ENCODE results near the gene TFAP2A. TPM values are rescaled to one million over a fixed set of nuclear protein-coding genes. Genes with fewer than 3 reads are reported as not detected.

The TFAP2A gene
- total RNA-seq, 5 donors from 2014 or later (not counting 1 experiment from before 2014, with no cell fraction given): 0.15 to 0.69 (median 0.28) TPM; not detected in 2

GRCh38 chr6:10375391-10375969, 39.4 kb downstream of the TFAP2A start:
- Histone ChIP-seq H3K4me3 (ENCODE audit: control insufficient read depth in 1 of 2, extremely low read depth in 1 of 2, low read length in 1 of 2) (no peak overlapping the region), H3K27ac (ENCODE audit: low read length) (no peak overlapping the region), H3K36me3 (ENCODE audit: control insufficient read depth in 2 of 2, extremely low read depth in 1 of 2, insufficient read depth in 1 of 2, low read length in 1 of 2) (no peaks in the 10 kb centered on the region), H3K9me3 (no peaks in the 10 kb centered on the region), H3K27me3 (replicated peaks in 1 of 2; ENCODE audit: control insufficient read depth in 2 of 2, extremely low read depth in 1 of 2, insufficient read depth in 2 of 2, low read length in 1 of 2) (peaks cover 10 to 18% of the 10 kb centered on the region in 2 experiments), H3K4me1 (ENCODE audit: control insufficient read depth in 1 of 2, extremely low read depth in 1 of 2, insufficient read depth in 2 of 2, low read length in 2 of 2) (no peaks in the 10 kb centered on the region)
- no peak overlapping the region for H3K27ac Mint-ChIP-seq
- H3K9me3 Mint-ChIP-seq: no peaks in the 10 kb centered on the region
- ATAC-seq (replicated peaks in 1 of 4): no peak
- DNase-seq: no peak
- peaks cover 24 to 27% of the 10 kb centered on the region in 2 donors for H3K27me3 Mint-ChIP-seq
- 80% methylated on average over 1 of the region's 4 CpGs for WGBS (ENCODE audit: insufficient coverage)
- no peaks in the 10 kb centered on the region for H3K36me3 Mint-ChIP-seq
- H3K4me1 Mint-ChIP-seq: no peaks in the 10 kb centered on the region
- ChIA-PET CTCF (interaction anchor here in 1 of 2 donors (0.6 kb wide), 1 partner anchor 345 kb away, joined by 4 read pairs; no protein-coding TSS in a partner anchor), POLR2A (no interaction called here)
- no peak overlapping the region for H3K4me3 Mint-ChIP-seq

- Histone ChIP-seq H3K27me3 (replicated peaks in 1 of 2; ENCODE audit: control insufficient read depth in 2 of 2, extremely low read depth in 1 of 2, insufficient read depth in 2 of 2, low read length in 1 of 2) (peaks cover 5 to 11% of the 10 kb centered on the region in 2 experiments), H3K27ac (ENCODE audit: low read length) (no peak overlapping the region), H3K9me3 (no peaks in the 10 kb centered on the region), H3K36me3 (ENCODE audit: control insufficient read depth in 2 of 2, extremely low read depth in 1 of 2, insufficient read depth in 1 of 2, low read length in 1 of 2) (no peaks in the 10 kb centered on the region), H3K4me3 (ENCODE audit: control insufficient read depth in 1 of 2, extremely low read depth in 1 of 2, low read length in 1 of 2) (no peak overlapping the region), H3K4me1 (ENCODE audit: control insufficient read depth in 1 of 2, extremely low read depth in 1 of 2, insufficient read depth in 2 of 2, low read length in 2 of 2) (no peaks in the 10 kb centered on the region)
- ATAC-seq (replicated peaks in 1 of 4): no peak
- H3K27ac Mint-ChIP-seq: no peak overlapping the region
- H3K36me3 Mint-ChIP-seq: no peaks in the 10 kb centered on the region
- CTCF ChIA-PET: no interaction called here
- peaks cover 18 to 28% of the 10 kb centered on the region in 2 donors for H3K27me3 Mint-ChIP-seq
- H3K9me3 Mint-ChIP-seq: peaks cover 0 to under 1% (median 0%) of the 10 kb centered on the region in 3 donors
- POLR2A ChIA-PET: no interaction called here
- H3K4me1 Mint-ChIP-seq: no peaks in the 10 kb centered on the region
- H3K4me3 Mint-ChIP-seq: no peak overlapping the region
- no peak for DNase-seq
- 79% methylated on average over 3 of the region's 3 CpGs for WGBS (ENCODE audit: insufficient coverage)
Observed at GRCh38 chr6:10373642-10374359, 41.1 kb downstream of the TFAP2A start.

DNA sequence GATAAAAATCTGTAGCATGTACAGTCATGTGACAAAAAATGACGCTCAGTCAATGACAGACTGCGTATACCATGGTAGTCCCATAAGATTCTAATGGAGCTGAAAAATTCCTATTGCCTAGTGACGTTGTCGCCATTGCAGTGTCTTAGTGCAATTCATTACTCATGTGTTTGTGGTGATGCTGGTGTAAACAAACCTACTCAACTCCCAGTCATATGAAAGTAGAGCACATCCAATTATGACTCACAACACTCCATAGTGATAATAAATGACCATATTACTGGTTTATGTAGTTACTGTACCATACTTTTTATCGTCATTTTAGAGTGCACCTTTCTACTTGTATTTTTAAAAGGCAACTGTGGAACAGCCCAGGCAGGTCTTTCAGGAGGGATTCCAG, 45.0 kb downstream of the TFAP2A start:
- H3K9me3 ChIP-seq: no peaks in the 10 kb centered on the region
- ChIA-PET POLR2A (no interaction called here), CTCF (no interaction called here)
- no peak overlapping the region for H3K4me3 ChIP-seq (ENCODE audit: control insufficient read depth in 1 of 2, extremely low read depth in 1 of 2, low read length in 1 of 2)
- DNase-seq: no peak
- no peak overlapping the region for H3K27ac Mint-ChIP-seq
- 71% methylated on average over 1 of the region's 5 CpGs for WGBS (ENCODE audit: insufficient coverage)
- peaks cover 2 to 16% of the 10 kb centered on the region in 2 donors for H3K27me3 Mint-ChIP-seq
- H3K9me3 Mint-ChIP-seq: peaks cover 0 to 8% (median 3%) of the 10 kb centered on the region in 3 donors
- no peaks in the 10 kb centered on the region for H3K36me3 ChIP-seq (ENCODE audit: control insufficient read depth in 2 of 2, extremely low read depth in 1 of 2, insufficient read depth in 1 of 2, low read length in 1 of 2)
- no peaks in the 10 kb centered on the region for H3K4me1 Mint-ChIP-seq
- no peaks in the 10 kb centered on the region for H3K36me3 Mint-ChIP-seq
- peaks cover 0 to 4% of the 10 kb centered on the region in 2 experiments for H3K27me3 ChIP-seq (replicated peaks in 1 of 2; ENCODE audit: control insufficient read depth in 2 of 2, extremely low read depth in 1 of 2, insufficient read depth in 2 of 2, low read length in 1 of 2)
- no peak overlapping the region for H3K27ac ChIP-seq (ENCODE audit: low read length)
- no peaks in the 10 kb centered on the region for H3K4me1 ChIP-seq (ENCODE audit: control insufficient read depth in 1 of 2, extremely low read depth in 1 of 2, insufficient read depth in 2 of 2, low read length in 2 of 2)
- ATAC-seq (replicated peaks in 1 of 4): no peak
- no peak overlapping the region for H3K4me3 Mint-ChIP-seq

DNA sequence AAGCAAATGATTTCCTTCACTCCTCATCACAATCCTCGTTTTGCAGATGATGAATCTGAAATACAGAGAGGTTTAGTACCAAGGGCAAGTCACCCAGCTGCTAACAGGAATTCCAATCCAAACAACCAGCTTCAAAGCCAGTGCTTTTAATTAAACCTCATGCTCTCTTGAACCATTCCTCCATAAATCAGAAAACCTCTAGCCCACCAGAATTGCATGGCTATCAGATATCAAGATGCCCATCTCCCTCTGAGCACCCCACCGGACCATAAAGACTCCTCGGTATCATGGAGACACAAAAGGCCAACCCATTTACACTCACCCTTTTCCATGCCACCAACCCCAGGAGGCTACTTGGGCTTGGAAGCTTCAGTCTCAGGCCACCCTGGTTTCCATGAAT, 46.0 kb downstream of the TFAP2A start:
- POLR2A ChIA-PET: no interaction called here
- no peak for ATAC-seq (replicated peaks in 1 of 4)
- CTCF ChIA-PET: no interaction called here
- Histone ChIP-seq H3K36me3 (ENCODE audit: control insufficient read depth in 2 of 2, extremely low read depth in 1 of 2, insufficient read depth in 1 of 2, low read length in 1 of 2) (no peaks in the 10 kb centered on the region), H3K27me3 (replicated peaks in 1 of 2; ENCODE audit: control insufficient read depth in 2 of 2, extremely low read depth in 1 of 2, insufficient read depth in 2 of 2, low read length in 1 of 2) (peaks cover 0 to 4% of the 10 kb centered on the region in 2 experiments), H3K4me3 (ENCODE audit: control insufficient read depth in 1 of 2, extremely low read depth in 1 of 2, low read length in 1 of 2) (no peak overlapping the region), H3K9me3 (no peaks in the 10 kb centered on the region), H3K4me1 (ENCODE audit: control insufficient read depth in 1 of 2, extremely low read depth in 1 of 2, insufficient read depth in 2 of 2, low read length in 2 of 2) (no peaks in the 10 kb centered on the region), H3K27ac (ENCODE audit: low read length) (no peak overlapping the region)
- H3K4me3 Mint-ChIP-seq: no peak overlapping the region
- H3K4me1 Mint-ChIP-seq: no peaks in the 10 kb centered on the region
- H3K36me3 Mint-ChIP-seq: no peaks in the 10 kb centered on the region
- H3K27me3 Mint-ChIP-seq: peaks cover 2 to 16% of the 10 kb centered on the region in 2 donors
- no peak for DNase-seq
- H3K9me3 Mint-ChIP-seq: peaks cover 3 to 12% (median 10%) of the 10 kb centered on the region in 3 donors
- no peak overlapping the region for H3K27ac Mint-ChIP-seq
- WGBS (ENCODE audit: insufficient coverage): 100% methylated on average over 2 of the region's 3 CpGs

GRCh38 chr6:10363911-10364310, 51.0 kb downstream of the TFAP2A start:
- Histone ChIP-seq H3K9me3 (no peaks in the 10 kb centered on the region), H3K4me1 (ENCODE audit: control insufficient read depth in 1 of 2, extremely low read depth in 1 of 2, insufficient read depth in 2 of 2, low read length in 2 of 2) (no peaks in the 10 kb centered on the region), H3K36me3 (ENCODE audit: control insufficient read depth in 2 of 2, extremely low read depth in 1 of 2, insufficient read depth in 1 of 2, low read length in 1 of 2) (no peaks in the 10 kb centered on the region), H3K27me3 (replicated peaks in 1 of 2; ENCODE audit: control insufficient read depth in 2 of 2, extremely low read depth in 1 of 2, insufficient read depth in 2 of 2, low read length in 1 of 2) (peaks cover 0 to 3% of the 10 kb centered on the region in 2 experiments), H3K27ac (ENCODE audit: low read length) (no peak overlapping the region), H3K4me3 (ENCODE audit: control insufficient read depth in 1 of 2, extremely low read depth in 1 of 2, low read length in 1 of 2) (no peak overlapping the region)
- 67% methylated on average over 2 of the region's 6 CpGs for WGBS (ENCODE audit: insufficient coverage)
- no peak for ATAC-seq (replicated peaks in 1 of 4)
- peaks cover 7 to 12% (median 10%) of the 10 kb centered on the region in 3 donors for H3K9me3 Mint-ChIP-seq
- ChIA-PET POLR2A (no interaction called here), CTCF (no interaction called here)
- DNase-seq: no peak
- H3K27ac Mint-ChIP-seq: no peak overlapping the region
- no peak overlapping the region for H3K4me3 Mint-ChIP-seq
- H3K27me3 Mint-ChIP-seq: peaks cover 2 to 9% of the 10 kb centered on the region in 2 donors
- H3K4me1 Mint-ChIP-seq: no peaks in the 10 kb centered on the region
- H3K36me3 Mint-ChIP-seq: no peaks in the 10 kb centered on the region

DNA sequence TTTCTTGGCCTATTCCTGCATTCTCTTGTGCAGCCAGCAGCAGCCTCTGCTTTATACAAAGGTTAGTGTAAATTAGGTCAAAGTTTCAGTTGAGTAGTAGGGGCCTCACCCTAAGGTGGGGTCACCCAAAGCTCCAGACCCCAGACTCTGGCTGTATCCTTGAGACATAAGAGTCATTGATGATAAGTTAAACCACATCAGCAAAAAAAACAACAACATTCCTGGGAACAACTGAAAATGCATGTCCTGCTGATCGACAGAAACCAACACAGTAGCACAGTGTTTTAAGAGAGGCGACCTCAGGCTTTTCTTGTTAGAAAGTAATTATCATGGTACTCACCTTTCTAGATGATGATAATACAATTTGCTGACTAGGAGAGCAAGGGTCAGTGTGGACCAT, 52.6 kb downstream of the TFAP2A start:
- no peak overlapping the region for H3K4me3 ChIP-seq (ENCODE audit: control insufficient read depth in 1 of 2, extremely low read depth in 1 of 2, low read length in 1 of 2)
- no peak overlapping the region for H3K27ac ChIP-seq (ENCODE audit: low read length)
- Mint-ChIP-seq H3K4me3 (no peak overlapping the region), H3K36me3 (no peaks in the 10 kb centered on the region), H3K27ac (no peak overlapping the region), H3K9me3 (peaks cover 7 to 11% (median 10%) of the 10 kb centered on the region in 3 donors), H3K27me3 (peaks cover 5 to 9% of the 10 kb centered on the region in 2 donors), H3K4me1 (no peaks in the 10 kb centered on the region)
- no peaks in the 10 kb centered on the region for H3K9me3 ChIP-seq
- H3K27me3 ChIP-seq (replicated peaks in 1 of 2; ENCODE audit: control insufficient read depth in 2 of 2, extremely low read depth in 1 of 2, insufficient read depth in 2 of 2, low read length in 1 of 2): peaks cover 0 to 7% of the 10 kb centered on the region in 2 experiments
- H3K36me3 ChIP-seq (ENCODE audit: control insufficient read depth in 2 of 2, extremely low read depth in 1 of 2, insufficient read depth in 1 of 2, low read length in 1 of 2): no peaks in the 10 kb centered on the region
- DNase-seq: no peak
- H3K4me1 ChIP-seq (ENCODE audit: control insufficient read depth in 1 of 2, extremely low read depth in 1 of 2, insufficient read depth in 2 of 2, low read length in 2 of 2): no peaks in the 10 kb centered on the region
- WGBS (ENCODE audit: insufficient coverage): no CpG with 5 or more reads among the region's 2 CpGs
- ATAC-seq (replicated peaks in 1 of 4): no peak
- ChIA-PET POLR2A (no interaction called here), CTCF (interaction anchor here in 1 of 2 donors (1.2 kb wide), 1 partner anchor 8 kb away, joined by 3 read pairs; no protein-coding TSS in a partner anchor)

All from T-cell (primary cell).